ENCODE measurements around the gene SSC5D. TPM values are rescaled to one million over a fixed set of nuclear protein-coding genes. Genes with fewer than 3 reads are reported as not detected.

SSC5D gene
- total RNA-seq, 4 donors from 2014 or later, result 5.0 to 50.8 (median 36.0) TPM

DNA sequence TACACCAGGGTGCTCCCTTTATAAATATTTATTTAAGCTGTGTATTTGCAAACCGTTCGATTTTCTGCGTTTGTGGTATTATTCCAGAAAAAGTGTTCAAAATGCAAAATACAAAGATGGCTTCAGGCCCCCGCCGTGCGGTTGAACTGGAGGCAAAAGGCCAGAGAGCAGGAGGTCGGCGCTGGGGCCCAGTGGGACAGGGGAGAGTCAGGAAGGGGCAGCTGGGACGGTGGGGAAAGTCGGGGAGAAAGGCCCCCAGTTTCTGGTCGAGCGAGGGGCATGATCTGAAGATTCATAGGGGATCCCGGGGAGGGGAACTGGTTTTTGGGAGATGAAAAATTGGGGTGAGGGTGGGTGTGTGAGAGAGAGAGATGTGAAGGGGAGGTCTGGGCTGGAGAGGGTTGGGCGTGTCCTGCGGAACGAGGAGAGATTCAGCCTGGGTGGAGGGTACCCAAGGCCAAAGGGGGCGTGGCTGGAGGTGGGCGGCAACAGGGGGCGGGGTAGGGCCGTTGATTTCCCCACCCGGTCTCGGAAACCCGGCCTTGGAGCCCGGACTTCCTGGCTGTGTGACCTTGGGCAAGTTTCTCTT, 27.5 kb upstream of the SSC5D start:
- H3K4me3 ChIP-seq, result peak overlapping the region; percentile 86 to 92
- TF ChIP-seq, protein P1, sequence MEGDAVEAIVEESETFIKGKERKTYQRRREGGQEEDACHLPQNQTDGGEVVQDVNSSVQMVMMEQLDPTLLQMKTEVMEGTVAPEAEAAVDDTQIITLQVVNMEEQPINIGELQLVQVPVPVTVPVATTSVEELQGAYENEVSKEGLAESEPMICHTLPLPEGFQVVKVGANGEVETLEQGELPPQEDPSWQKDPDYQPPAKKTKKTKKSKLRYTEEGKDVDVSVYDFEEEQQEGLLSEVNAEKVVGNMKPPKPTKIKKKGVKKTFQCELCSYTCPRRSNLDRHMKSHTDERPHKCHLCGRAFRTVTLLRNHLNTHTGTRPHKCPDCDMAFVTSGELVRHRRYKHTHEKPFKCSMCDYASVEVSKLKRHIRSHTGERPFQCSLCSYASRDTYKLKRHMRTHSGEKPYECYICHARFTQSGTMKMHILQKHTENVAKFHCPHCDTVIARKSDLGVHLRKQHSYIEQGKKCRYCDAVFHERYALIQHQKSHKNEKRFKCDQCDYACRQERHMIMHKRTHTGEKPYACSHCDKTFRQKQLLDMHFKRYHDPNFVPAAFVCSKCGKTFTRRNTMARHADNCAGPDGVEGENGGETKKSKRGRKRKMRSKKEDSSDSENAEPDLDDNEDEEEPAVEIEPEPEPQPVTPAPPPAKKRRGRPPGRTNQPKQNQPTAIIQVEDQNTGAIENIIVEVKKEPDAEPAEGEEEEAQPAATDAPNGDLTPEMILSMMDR (IDR thresholded peaks at IDR 0.05), result no peak
- TF ChIP-seq POLR2A (IDR thresholded peaks at IDR 0.05), result no peak
- H3K9me3 ChIP-seq, result no peaks in the 10 kb centered on the region
- peak; percentile 87 to 90 for DNase-seq
- peaks cover 0 to 5% of the 10 kb centered on the region in 2 donors for H3K4me1 ChIP-seq
- peak overlapping the region; percentile 80 to 94 for H3K27ac ChIP-seq
- H3K27me3 ChIP-seq, result no peaks in the 10 kb centered on the region
- intact Hi-C loops (cut with DNase I; ENCODE audit: low total_unique reads), result no loop called here
- no peaks in the 10 kb centered on the region for H3K36me3 ChIP-seq

DNA sequence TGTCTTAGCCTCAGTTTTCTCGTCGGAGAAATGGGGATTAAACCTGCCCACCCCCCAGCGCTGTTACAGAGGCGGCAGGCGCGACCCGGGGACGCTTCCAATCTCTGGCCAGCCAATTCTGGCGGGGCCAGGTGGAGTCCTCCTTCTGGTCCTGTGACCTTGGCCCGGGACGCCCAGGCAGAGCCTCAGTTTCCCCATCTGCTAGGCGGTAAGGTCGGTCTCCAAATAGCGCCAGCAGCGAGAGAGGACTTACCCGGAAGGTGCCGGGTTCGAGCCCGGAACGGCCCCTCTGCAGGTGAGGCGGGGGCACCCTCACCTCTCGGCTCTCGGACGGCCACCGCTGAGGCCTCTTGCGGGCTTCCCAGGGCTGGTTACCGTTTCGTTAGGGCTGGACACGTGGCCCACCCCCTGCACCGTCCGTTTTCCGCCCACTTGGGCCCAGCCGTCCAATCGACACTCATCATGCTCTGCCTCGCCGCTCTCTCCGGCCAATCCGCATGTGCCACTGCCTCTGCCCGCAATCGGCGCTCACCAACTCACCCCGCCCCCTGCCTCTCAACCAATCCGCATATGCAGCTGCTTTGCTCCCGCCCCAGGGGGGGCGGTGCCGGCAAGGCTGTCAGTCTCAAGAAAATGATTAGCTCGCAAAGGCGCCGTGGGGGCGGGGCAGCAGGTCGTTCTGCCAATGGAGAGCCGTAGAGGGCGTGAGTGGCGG, 26.8 kb upstream of the SSC5D start, which contains the start of gene ISOC2:
Gene ISOC2, minus strand, starts transcription at position 384 of the 715 bp plus-strand sequence. CDS start 5,156 bp downstream, outside the sequence.
- intact Hi-C loops (cut with DNase I; ENCODE audit: low total_unique reads), result no loop called here
- peak within 1 kb of the TSS; percentile 86 to 92 for H3K4me3 ChIP-seq
- peak; percentile 100 for DNase-seq
- H3K27ac ChIP-seq, result peak within 1 kb of the TSS; percentile 80 to 94
- no peaks in the 10 kb centered on the region for H3K36me3 ChIP-seq
- no peaks in the 10 kb centered on the region for H3K9me3 ChIP-seq
- TF ChIP-seq, protein P1 (IDR thresholded peaks at IDR 0.05), result peak in 1 of 4 experiments; percentile 1
- peak in 1 of 2 donors; percentile 52 for TF ChIP-seq POLR2A (IDR thresholded peaks at IDR 0.05)
- H3K27me3 ChIP-seq, result no peaks in the 10 kb centered on the region
- peaks cover 0 to 5% of the 10 kb centered on the region in 2 donors for H3K4me1 ChIP-seq

DNA sequence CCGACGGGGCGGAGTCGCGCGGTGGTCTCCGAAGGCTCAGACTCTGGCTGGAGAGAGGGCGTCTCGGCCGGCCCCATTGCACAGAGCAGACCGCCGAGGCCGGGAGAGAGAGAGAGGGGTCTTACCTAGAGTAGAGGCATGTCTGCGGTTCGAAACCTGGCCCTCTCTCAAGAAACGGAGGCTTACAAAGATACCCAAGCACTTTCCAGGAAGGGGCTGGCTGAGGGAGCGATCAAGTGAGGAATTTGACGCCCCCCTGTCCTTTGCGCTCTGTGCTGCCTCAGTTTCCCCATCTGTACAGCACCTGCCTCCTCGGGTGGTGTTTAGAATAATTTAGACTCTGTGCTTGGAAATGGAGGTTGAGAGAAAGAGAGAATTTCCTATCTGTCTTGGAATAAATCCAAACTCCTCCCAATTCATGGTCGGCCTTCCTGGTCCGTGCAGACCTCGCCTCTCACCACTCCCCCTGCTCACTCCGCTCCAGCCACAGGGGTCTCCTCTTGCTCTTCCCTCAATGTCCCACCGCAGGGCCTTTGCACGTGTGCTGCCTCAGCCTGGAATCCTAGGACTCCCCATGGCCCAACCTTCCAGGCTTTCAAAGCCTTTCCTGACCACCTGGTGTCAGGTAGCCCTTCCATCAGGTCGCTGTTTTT, 26.1 kb upstream of the SSC5D start:
- intact Hi-C loops (cut with DNase I; ENCODE audit: low total_unique reads), result no loop called here
- H3K4me3 ChIP-seq, result peak overlapping the region; percentile 44 to 58
- no peaks in the 10 kb centered on the region for H3K9me3 ChIP-seq
- no peak for DNase-seq
- H3K36me3 ChIP-seq, result no peaks in the 10 kb centered on the region
- TF ChIP-seq, protein P1 (IDR thresholded peaks at IDR 0.05), result no peak
- TF ChIP-seq POLR2A (IDR thresholded peaks at IDR 0.05), result peak in 1 of 2 donors; percentile 19
- H3K27ac ChIP-seq, result peak overlapping the region; percentile 75
- no peaks in the 10 kb centered on the region for H3K27me3 ChIP-seq
- peaks cover 0 to 5% of the 10 kb centered on the region in 2 donors for H3K4me1 ChIP-seq

DNA sequence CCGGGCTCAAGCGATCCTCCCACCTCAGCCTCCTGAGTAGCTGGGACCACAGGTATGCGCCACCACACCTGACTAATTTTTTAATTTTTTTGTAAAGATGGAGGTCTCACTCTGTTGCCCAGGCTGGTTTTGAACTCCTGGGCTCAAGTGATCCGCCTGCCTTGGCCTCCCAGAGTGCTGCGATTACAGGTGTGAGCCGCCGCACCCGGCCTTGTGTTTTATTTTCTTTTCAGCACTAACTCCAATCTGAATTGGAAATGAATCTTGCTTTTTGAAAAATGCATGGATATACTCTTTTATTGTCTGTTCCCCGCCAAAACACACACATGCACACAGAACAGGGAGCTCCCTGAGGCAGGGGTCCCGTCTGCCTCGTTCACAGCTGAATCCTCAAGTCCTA, 25.5 kb upstream of the SSC5D start:
- intact Hi-C loops (cut with DNase I; ENCODE audit: low total_unique reads), result no loop called here
- H3K4me1 ChIP-seq, result peaks cover 0 to 5% of the 10 kb centered on the region in 2 donors
- H3K9me3 ChIP-seq, result no peaks in the 10 kb centered on the region
- H3K4me3 ChIP-seq, result no peak overlapping the region
- DNase-seq, result no peak
- H3K27me3 ChIP-seq, result no peaks in the 10 kb centered on the region
- no peak overlapping the region for H3K27ac ChIP-seq
- TF ChIP-seq, protein P1 (IDR thresholded peaks at IDR 0.05), result no peak
- no peak for TF ChIP-seq POLR2A (IDR thresholded peaks at IDR 0.05)
- no peaks in the 10 kb centered on the region for H3K36me3 ChIP-seq

All from uterus (tissue), 4 donors.